CD4-positive, alpha-beta T cell treated with Interleukin-2 at 100 ng/mL for 4 hours (primary cell): ENCODE measurements around the gene GARRE1.
"Not testable (repeated sequence)": the region's sequence is repeated elsewhere in the genome, so short reads cannot be mapped to it uniquely, and the experiment has no call there.

Experiments used
- DNase-seq: peaks from one replicate; pipeline ENCODE4 v3.0.0-alpha.2; 2020; ENCODE audit warnings: low spot score

The GARRE1 gene

DNA sequence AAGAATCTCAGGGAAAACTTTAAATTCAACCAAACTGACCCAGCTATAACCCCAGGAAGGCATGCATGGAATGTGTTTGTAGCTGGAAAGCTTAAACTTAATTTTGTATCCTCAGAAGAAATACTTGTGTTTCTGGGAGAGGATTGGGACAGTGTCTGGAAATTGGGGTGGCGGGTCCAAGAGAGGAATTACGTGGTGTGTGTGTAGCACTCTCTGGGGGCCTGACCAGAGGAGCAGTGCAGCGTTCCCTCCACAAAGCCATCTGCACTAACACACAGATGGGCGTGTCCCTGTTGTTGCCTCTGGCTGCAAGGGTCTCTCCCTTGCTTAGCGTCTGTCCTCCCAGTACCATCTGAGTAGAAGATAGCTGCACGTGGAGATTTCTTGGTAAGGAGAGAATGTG is 6.4 kb downstream of the GARRE1 start:
- no peak for DNase-seq

DNA sequence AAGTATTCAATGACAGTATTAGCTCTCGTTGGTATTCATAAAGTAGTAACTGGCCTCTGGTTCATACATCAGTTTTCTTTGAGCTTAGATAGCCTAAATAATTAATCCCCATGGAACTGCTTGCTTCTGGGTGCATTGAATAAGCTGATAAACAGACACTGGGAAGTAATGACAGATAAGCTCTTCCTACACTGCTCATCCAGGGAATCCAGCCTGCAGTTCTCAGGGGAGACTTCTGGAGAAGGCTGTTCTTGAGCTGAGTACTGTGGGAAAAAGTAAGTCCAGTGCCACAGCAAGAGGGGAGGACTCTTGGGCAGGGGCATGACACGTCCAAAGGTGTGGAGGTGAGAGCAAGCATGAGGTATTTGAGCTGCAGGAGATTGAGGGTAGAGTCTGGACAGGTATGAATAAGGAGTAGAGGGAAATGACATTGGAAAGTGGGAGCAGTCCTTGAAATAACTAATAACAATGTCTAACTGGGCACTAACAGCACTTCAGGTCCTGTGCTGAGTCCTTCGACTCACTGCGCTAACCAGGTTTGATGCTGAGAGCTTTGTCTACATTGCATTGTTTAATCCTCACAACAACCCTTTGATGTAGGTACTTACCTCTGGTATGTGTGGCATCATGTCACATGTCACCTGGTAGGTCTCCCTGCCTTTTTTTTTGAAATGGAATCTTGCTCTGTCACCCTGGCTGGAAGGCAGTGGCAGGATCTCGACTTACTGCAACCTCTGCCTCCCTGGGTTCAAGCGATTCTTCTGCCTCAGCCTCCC is 7.2 kb downstream of the GARRE1 start:
- no peak for DNase-seq

- DNase-seq: no peak
Observed at GRCh38 chr19:34263745-34264237, 9.4 kb downstream of the GARRE1 start.

GRCh38 chr19:34265221-34265650 is 10.9 kb downstream of the GARRE1 start:
- no peak for DNase-seq

DNA sequence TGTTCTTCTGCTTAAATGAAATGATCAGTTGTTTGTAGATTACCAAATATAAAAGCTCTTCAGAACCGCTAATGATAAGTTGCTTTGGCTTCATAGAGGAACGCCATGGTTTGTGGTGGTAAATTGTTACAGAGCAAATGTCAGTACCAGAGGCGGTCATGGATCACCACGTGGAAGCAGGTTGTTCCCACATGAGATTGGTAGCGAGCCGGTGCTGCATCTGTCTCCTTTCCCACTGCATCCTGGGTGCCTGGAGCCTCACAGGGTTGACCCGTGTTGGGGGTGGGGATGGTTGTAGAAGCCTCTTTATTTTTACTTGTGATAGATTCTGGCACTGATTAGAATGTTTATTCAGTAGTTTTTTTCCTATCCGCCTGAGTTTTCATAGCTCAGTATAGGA is 14.7 kb downstream of the GARRE1 start:
- no peak for DNase-seq

DNA sequence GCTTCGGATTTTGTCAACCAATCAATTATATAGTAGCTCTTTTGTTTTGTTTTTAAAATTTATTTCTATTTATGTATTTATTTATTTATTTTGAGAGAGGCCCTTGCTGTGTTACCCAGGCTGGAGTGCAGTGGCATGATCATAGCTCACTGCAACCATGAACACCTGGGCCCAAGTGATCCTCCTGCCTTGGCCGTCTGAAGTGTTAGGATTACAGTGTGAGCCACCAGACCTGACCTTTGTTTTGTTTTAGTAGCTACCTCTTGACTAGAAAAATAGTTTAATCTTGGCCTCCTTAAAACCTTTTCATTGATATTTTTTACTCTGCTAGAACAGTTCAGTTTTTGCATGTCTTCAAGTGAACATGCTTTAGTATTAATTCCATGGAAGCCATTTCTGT is 15.1 kb downstream of the GARRE1 start:
- no peak for DNase-seq

GRCh38 chr19:34269968-34270621 is 15.7 kb downstream of the GARRE1 start:
- peak; percentile 86 for DNase-seq

GRCh38 chr19:34273121-34273520 is 18.8 kb downstream of the GARRE1 start:
- DNase-seq: no peak

DNA sequence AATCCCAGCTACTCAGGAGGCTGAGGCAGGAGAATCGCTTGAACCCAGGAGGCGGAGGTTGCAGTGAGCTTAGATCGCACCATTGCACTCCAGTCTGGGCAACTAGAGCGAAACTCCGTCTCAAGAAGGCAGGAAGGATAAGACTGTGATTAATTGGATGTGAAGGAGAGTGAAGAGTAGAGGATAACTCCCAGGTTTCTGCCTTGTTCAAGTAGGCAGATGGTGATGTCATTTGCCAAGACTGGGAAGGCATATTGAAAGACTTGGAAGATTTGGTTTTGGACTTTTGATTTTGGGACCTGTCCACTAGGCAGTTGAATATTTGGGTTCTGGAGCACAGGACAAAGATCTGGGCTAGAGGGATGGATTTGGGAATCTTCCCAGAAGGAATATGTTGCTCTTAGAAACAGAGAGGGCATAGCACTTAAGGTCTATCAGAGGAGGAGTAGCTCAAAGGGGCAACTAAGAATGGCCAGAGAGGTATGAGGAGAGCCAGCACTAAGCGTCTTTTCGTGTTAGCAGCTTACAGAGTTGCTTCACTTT is 20.0 kb downstream of the GARRE1 start:
- DNase-seq: no peak

- no peak for DNase-seq
Observed at GRCh38 chr19:34274827-34275625, 20.7 kb downstream of the GARRE1 start.

GRCh38 chr19:34275705-34276104 is 21.4 kb downstream of the GARRE1 start:
- no peak for DNase-seq

DNA sequence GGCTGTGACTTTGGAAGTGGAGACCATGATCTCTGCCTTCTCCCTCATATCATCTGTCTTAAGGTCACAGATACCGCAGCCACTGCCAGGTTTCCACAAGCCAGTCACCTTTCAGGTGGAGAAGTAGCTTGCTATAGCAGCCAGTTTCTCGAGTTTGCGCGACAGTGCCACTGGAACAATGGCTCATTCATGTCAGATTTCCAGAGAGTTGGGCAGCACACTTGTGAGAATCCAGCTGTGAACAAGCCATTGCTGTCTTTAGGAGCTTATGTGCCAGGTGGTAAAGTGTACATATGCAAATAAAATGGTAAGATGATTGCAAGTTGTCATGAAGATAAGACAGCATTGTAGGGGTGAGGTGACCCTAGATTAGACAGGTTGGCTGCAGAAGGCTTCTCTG is 22.3 kb downstream of the GARRE1 start:
- DNase-seq: no peak

- no peak for DNase-seq
Observed at GRCh38 chr19:34277244-34277643, 22.9 kb downstream of the GARRE1 start.

GRCh38 chr19:34278783-34279182 is 24.4 kb downstream of the GARRE1 start:
- DNase-seq: no peak

GRCh38 chr19:34281444-34281843 is 27.1 kb downstream of the GARRE1 start:
- not testable (repeated sequence) for DNase-seq

DNA sequence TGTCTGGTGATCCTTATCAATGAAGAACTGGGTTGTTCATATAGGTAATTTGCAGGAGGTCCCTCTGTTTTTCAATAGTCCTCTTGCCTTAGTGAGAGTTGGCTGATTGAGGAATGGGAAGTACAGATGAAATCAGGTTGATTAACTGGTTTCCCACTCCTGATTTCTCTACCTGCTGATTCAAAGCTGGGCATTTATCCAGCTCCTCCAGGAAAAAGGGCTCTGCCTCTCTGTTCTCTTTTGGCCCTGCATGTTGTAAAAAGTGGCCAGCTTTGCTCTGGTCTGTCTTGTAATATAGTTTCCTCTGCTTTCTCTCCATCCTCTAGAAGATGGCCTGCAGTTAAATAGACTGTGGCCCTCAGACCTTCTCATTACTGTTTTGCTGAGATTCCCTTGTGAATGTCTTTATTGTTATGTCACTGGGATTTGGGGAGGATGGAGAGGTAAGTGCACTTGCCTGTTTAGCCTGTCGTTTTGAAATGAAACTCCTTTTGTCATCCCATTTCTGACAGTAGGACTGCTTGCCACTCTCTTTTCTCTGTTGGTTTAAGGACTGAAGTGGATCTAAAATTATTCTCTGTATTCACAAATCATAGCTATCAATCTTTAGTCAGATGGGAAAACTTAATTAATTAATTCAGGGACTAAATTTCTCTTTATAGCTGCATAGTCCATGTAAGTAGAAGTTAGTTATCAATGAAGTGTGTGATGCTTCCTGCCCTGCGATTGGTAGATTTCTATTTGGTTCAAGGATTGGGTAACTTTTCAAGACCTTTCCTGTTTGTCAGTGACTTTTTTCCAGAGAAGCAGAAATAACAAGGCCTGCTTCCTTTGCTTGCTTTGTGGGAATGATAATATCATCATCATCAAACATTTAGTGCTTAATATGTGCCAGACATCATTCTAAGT is 28.5 kb downstream of the GARRE1 start:
- no peak for DNase-seq

- no peak for DNase-seq
Observed at GRCh38 chr19:34284505-34284904, 30.2 kb downstream of the GARRE1 start.

DNA sequence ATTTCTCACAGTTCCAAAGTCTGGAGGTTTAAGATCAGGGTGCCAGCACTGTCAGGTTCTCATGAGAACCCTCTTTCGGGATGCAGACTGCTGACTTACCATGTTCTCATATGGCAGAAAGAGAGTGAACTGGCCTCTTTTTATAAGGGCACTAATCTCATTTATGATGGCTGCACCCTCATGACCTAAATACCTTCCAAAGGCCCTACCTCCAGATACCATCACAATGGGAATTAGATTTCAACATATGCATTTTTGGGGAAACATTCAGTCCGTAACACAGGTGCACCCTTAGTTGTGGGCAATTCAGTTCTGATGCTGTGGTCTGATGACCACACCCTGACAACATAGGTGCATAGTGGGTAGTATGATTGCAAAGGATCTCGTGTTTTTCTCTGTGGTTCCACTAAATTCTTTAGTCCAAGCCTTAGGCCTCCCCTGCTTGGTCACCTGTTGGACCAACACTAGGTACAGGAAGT is 33.3 kb downstream of the GARRE1 start:
- DNase-seq: no peak

GRCh38 chr19:34288381-34288780 is 34.0 kb downstream of the GARRE1 start:
- DNase-seq: no peak

- no peak for DNase-seq
Observed at GRCh38 chr19:34291235-34291634, 36.9 kb downstream of the GARRE1 start.

GRCh38 chr19:34295103-34295502 is 40.7 kb downstream of the GARRE1 start:
- DNase-seq: no peak
